ENCODE results near the gene KLHL35.

DNA sequence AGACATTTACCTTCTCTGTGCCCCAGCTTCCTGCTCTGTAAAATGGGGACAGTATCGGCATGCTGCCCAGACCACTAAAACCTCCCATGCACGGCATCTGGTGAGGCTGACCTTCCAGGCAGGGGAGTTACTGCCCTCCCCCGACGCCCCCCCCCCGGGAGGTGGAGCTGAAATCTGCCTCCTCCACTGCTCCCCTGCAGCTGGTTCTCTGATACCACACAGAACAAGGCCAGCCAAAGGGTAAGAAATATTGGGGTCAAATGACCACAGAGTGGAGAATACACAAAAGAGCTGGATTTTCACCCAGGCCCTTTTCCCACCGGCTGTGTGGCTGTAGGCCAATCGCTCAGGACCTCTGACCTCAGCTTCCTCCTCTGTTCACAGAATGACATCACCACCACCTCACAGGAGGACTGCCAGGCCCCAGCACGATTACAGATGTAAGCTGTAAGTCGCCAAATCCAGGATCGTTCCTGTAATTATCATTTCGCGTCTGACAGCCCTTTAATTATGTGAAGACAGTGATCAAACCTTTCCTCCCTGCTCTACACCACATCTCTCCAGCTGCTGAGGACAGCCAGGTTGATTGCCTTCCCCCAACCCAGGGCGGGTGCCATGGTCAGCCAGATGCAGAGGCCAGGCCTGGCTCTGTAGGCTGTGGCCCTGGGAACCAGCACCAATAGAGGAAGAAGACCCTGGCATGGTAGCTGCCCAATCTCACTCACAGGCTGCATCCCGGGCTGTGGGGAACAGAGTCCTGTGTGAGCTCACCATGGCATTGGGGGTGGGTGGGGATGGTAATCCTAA lies 35.7 kb upstream of the KLHL35 start:
- TF ChIP-seq, protein P1, sequence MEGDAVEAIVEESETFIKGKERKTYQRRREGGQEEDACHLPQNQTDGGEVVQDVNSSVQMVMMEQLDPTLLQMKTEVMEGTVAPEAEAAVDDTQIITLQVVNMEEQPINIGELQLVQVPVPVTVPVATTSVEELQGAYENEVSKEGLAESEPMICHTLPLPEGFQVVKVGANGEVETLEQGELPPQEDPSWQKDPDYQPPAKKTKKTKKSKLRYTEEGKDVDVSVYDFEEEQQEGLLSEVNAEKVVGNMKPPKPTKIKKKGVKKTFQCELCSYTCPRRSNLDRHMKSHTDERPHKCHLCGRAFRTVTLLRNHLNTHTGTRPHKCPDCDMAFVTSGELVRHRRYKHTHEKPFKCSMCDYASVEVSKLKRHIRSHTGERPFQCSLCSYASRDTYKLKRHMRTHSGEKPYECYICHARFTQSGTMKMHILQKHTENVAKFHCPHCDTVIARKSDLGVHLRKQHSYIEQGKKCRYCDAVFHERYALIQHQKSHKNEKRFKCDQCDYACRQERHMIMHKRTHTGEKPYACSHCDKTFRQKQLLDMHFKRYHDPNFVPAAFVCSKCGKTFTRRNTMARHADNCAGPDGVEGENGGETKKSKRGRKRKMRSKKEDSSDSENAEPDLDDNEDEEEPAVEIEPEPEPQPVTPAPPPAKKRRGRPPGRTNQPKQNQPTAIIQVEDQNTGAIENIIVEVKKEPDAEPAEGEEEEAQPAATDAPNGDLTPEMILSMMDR (IDR thresholded peaks at IDR 0.05) = no peak
- TF ChIP-seq ZFX (IDR thresholded peaks at IDR 0.05; ENCODE audit: borderline replicate concordance) = no peak
